GM12891 (cell line): ENCODE results near the gene SLC9A5.

Source experiments
- POLR2A ChIP-seq: IDR thresholded peaks from 2 replicates; pipeline ENCODE4 v1.6.1; 2011; ENCODE audit warnings: low read depth, low read length, control low read depth
- TAF1 ChIP-seq: IDR thresholded peaks from 2 replicates; pipeline ENCODE4 v1.6.1; 2011; ENCODE audit warnings: low read depth, low read length, control low read depth

- TF ChIP-seq POLR2A (no peak), TAF1 (no peak)
These were observed 8.0 kb downstream of the SLC9A5 start for GRCh38 chr16:67256701-67257230.
